H1 (cell line): ENCODE results near the gene TPRN. TPM values are rescaled to one million over a fixed set of nuclear protein-coding genes. Genes with fewer than 3 reads are reported as not detected.

Experiments
- CTBP2 ChIP-seq: IDR thresholded peaks from 2 replicates; pipeline ENCODE4 v1.7.0; 2011; ENCODE audit warnings: borderline replicate concordance, mild to moderate bottlenecking, moderate library complexity, mixed read lengths, low read length; ENCODE audit not compliant: insufficient read depth, insufficient read length
- EP300 ChIP-seq, 2 experiments: IDR thresholded peaks; 1 replicate in 1 of 2; 2 replicates in 1 of 2; pipeline ENCODE4 v1.6.1; 2011 to 2012; ENCODE audit warnings: low read depth in 2 of 2, low read length in 2 of 2, mild to moderate bottlenecking in 2 of 2, borderline replicate concordance in 1 of 2, inconsistent platforms in 1 of 2, moderate library complexity in 1 of 2
- EZH2 ChIP-seq: fragments of 200-600 bp; sonication (generic); IDR thresholded peaks from 2 replicates; pipeline ENCODE4 v1.7.1; 2012; ENCODE audit warnings: low read depth, mild to moderate bottlenecking, moderate library complexity, low read length, inconsistent platforms; ENCODE audit not compliant: severe bottlenecking
- JUN ChIP-seq: IDR thresholded peaks from 2 replicates; pipeline ENCODE4 v1.6.1; 2011; ENCODE audit warnings: low read depth, mild to moderate bottlenecking, improper control_type of control experiment, low read length
- RBBP5 ChIP-seq: IDR thresholded peaks from 2 replicates; pipeline ENCODE4 v1.7.1; 2012; ENCODE audit warnings: low read depth, mild to moderate bottlenecking, inconsistent platforms, low read length, moderate library complexity, borderline replicate concordance
- RFX5 ChIP-seq: IDR thresholded peaks from 2 replicates; pipeline ENCODE4 v1.6.1; 2011; ENCODE audit warnings: low read depth, low read length, improper control_type of control experiment, borderline replicate concordance
- TEAD4 ChIP-seq: IDR thresholded peaks from 2 replicates; pipeline ENCODE4 v1.6.1; 2012; ENCODE audit warnings: low read depth, low read length, inconsistent platforms, mixed read lengths
- polyA plus RNA-seq, 7 experiments: library from polyadenylated mRNA; depleted of rRNA in 3 of 7; stranded (reverse) in 5 of 7; unstranded in 2 of 7; fragments of >200 nt in 5 of 7; fragments of 200-250 nt in 2 of 7; gene quantifications; 1 replicate in 5 of 7; 2 replicates in 1 of 7; 4 replicates in 1 of 7; pipeline versions ENCODE4 v1.2.1 to v1.2.3, GENCODE V29; 2011 to 2013; ENCODE audit warnings: missing spikeins in 2 of 7, mixed read lengths in 2 of 7
- total RNA-seq: library from RNA; stranded (reverse); fragmentation: NEBNext Ultra II Directional; extraction: Animal tissue kit (Norgen Biotek cat#: 25700); gene quantifications from 2 replicates; pipeline ENCODE4 v1.2.1, GENCODE V29; 2021

TPRN gene
- total and polyA plus RNA-seq, 2 of the 8 experiments (the other 6 are each of a cell fraction or from before 2014, with no cell fraction given): 9.7 to 23.2 TPM

GRCh38 chr9:137200311-137201204, at the start of gene TPRN (continued):
- TF ChIP-seq CTBP2 (no peak), TEAD4 (no peak), EP300 (IDR thresholded peaks at IDR 0.05; ENCODE audit: borderline replicate concordance in 1 of 2, low read depth in 2 of 2, low read length in 2 of 2) (no peak), JUN (no peak), RBBP5 (no peak; the same call in 1 of the 2 replicates), RFX5 (no peak), EZH2 (no peak)
